HG03354 (cell line): ENCODE measurements around the gene CACTIN.
"Not testable (repeated sequence)": the region's sequence is repeated elsewhere in the genome, so short reads cannot be mapped to it uniquely, and the experiment has no call there.

ENCODE experiments used
- ATAC-seq: cut with Tn5 transposase; IDR thresholded peaks from one replicate; pipeline ENCODE4 v1.9.1; 2021; ENCODE audit warnings: mild to moderate bottlenecking; ENCODE audit not compliant: unreplicated experiment, poor library complexity, severe bottlenecking

CACTIN gene

GRCh38 chr19:3648037-3648905, 21.7 kb upstream of the CACTIN start:
- no peak for ATAC-seq

- not testable (repeated sequence) for ATAC-seq
These were observed 20.5 kb upstream of the CACTIN start for GRCh38 chr19:3647102-3647501.

GRCh38 chr19:3646336-3647092, 19.9 kb upstream of the CACTIN start:
- ATAC-seq = no peak

- ATAC-seq = no peak
These were observed 19.1 kb upstream of the CACTIN start for GRCh38 chr19:3645726-3646125.

GRCh38 chr19:3645067-3645396, 18.4 kb upstream of the CACTIN start:
- no peak for ATAC-seq

GRCh38 chr19:3644351-3645066, 17.9 kb upstream of the CACTIN start:
- ATAC-seq = no peak

- no peak for ATAC-seq
These were observed 17.2 kb upstream of the CACTIN start for GRCh38 chr19:3643674-3644313.

GRCh38 chr19:3642987-3643673, 16.5 kb upstream of the CACTIN start:
- ATAC-seq = no peak

GRCh38 chr19:3642296-3642695, 15.7 kb upstream of the CACTIN start:
- ATAC-seq = no peak

GRCh38 chr19:3641515-3642269, 15.1 kb upstream of the CACTIN start:
- ATAC-seq = no peak

GRCh38 chr19:3639479-3639878, 12.9 kb upstream of the CACTIN start:
- no peak for ATAC-seq

- no peak for ATAC-seq
These were observed 11.9 kb upstream of the CACTIN start for GRCh38 chr19:3638208-3639193.

- no peak for ATAC-seq
These were observed 11.0 kb upstream of the CACTIN start for GRCh38 chr19:3637621-3638020.

GRCh38 chr19:3636962-3637361, 10.4 kb upstream of the CACTIN start:
- ATAC-seq = no peak

GRCh38 chr19:3636506-3636905, 9.9 kb upstream of the CACTIN start:
- ATAC-seq = no peak

GRCh38 chr19:3634496-3635045, 8.0 kb upstream of the CACTIN start:
- no peak for ATAC-seq

- no peak for ATAC-seq
These were observed 7.0 kb upstream of the CACTIN start for GRCh38 chr19:3633559-3633988.
